HL-60 (cell line): ENCODE measurements around the gene KCNE4.

ENCODE experiments used
- CTCF ChIP-seq: IDR thresholded peaks from one replicate; pipeline ENCODE4 v1.5.1; 2011; ENCODE audit warnings: low read length, control low read depth, inconsistent platforms; ENCODE audit not compliant: insufficient read depth
- POLR2AphosphoS5 ChIP-seq: IDR thresholded peaks from 2 replicates; pipeline ENCODE4 v1.6.1; 2012; ENCODE audit warnings: low read depth
- REST ChIP-seq: IDR thresholded peaks from 2 replicates; pipeline ENCODE4 v1.6.1; 2012; ENCODE audit warnings: low read depth; ENCODE audit not compliant: insufficient replicate concordance

- TF ChIP-seq CTCF (no peak), REST (no peak), POLR2AphosphoS5 (no peak)
Measured at GRCh38 chr2:223034221-223034975, 17.6 kb upstream of the KCNE4 start.
